Endothelial cell of umbilical vein (primary cell): Measurements from ENCODE around the gene PSMB4. TPM values are rescaled to one million over a fixed set of nuclear protein-coding genes. Genes with fewer than 3 reads are reported as not detected.

Experiments used
- BruUV-seq: library from RNA; stranded (reverse); fragments of 400-500 nt; replicated peaks from 2 replicates; lab custom pipeline; 2021; lab: Mats Ljungman, UMichigan
- CTCF ChIA-PET: fragments of 300-600, 350-600 bp; sonication (Branson Sonifier 250); formaldehyde crosslinking; loops from one replicate; lab custom pipeline; 2021; ENCODE audit warnings: antibody characterized with exemption, inconsistent platforms; lab: Charles Lee
- POLR2A ChIA-PET: fragments of 300-600, 350-600 bp; sonication (Branson Sonifier 250); formaldehyde crosslinking; loops from one replicate; lab custom pipeline; 2021; ENCODE audit warnings: antibody characterized with exemption, inconsistent platforms; lab: Charles Lee
- DNase-seq: peaks from one replicate; pipeline ENCODE4 v3.0.0-alpha.2; 2011; ENCODE audit warnings: low read depth, low spot score
- FAIRE-seq: peaks from 2 replicates; lab custom pipeline; 2011; peaks lifted over from hg19 to GRCh38; lab: Jason Lieb, UNC
- H2AFZ ChIP-seq: 2 replicates; pipeline ENCODE4 v1.6.0; 2012; ENCODE audit warnings: low read depth, low read length, control low read depth, inconsistent platforms
- H3K27ac ChIP-seq: 2 replicates; pipeline ENCODE4 v1.5.1; 2011; ENCODE audit warnings: low read depth, mild to moderate bottlenecking, control low read depth, low read length, moderate library complexity; ENCODE audit not compliant: insufficient read depth
- H3K27me3 ChIP-seq, 2 experiments: 2 replicates each; pipeline versions ENCODE4 v1.6.0 to v1.6.1; 2011; ENCODE audit warnings: low read length in 2 of 2, mixed read lengths in 1 of 2; ENCODE audit not compliant: control insufficient read depth in 2 of 2, insufficient read depth in 2 of 2
- H3K36me3 ChIP-seq, 2 experiments: 2 replicates in 1 of 2; 3 replicates in 1 of 2; pipeline ENCODE4 v1.5.1; 2011; ENCODE audit warnings: low read length in 2 of 2, mild to moderate bottlenecking in 1 of 2, moderate library complexity in 1 of 2; ENCODE audit not compliant: control insufficient read depth in 2 of 2, insufficient read depth in 2 of 2; ENCODE audit errors: extremely low read depth in 1 of 2
- H3K4me1 ChIP-seq: 3 replicates; pipeline ENCODE4 v1.5.1; 2011; ENCODE audit warnings: mild to moderate bottlenecking, low read length; ENCODE audit not compliant: control insufficient read depth, insufficient read depth; ENCODE audit errors: extremely low read depth
- H3K4me2 ChIP-seq: 2 replicates; pipeline ENCODE4 v1.6.1; 2011; ENCODE audit warnings: low read length, control low read depth, mixed read lengths; ENCODE audit not compliant: insufficient read depth
- H3K4me3 ChIP-seq, 3 experiments: fragments of 200-600 bp in 1 of 3; sonication (generic), shearing (Covaris generic) in 1 of 3; replicated peaks in 1 of 3; 2 replicates each; pipeline ENCODE4 v1.5.1; 2011 to 2016; ENCODE audit warnings: control low read depth in 3 of 3, low read length in 3 of 3, mild to moderate bottlenecking in 2 of 3, inconsistent platforms in 1 of 3, low read depth in 1 of 3, moderate library complexity in 1 of 3; ENCODE audit not compliant: insufficient read depth in 1 of 3
- H3K79me2 ChIP-seq: 2 replicates; pipeline ENCODE4 v1.6.0; 2012; ENCODE audit warnings: low read length, inconsistent platforms; ENCODE audit not compliant: control insufficient read depth, insufficient read depth
- H3K9ac ChIP-seq: replicated peaks from 2 replicates; pipeline ENCODE3; 2011; ENCODE audit warnings: low read length, control low read depth; ENCODE audit not compliant: insufficient read depth; ENCODE audit errors: extremely low read depth
- H3K9me1 ChIP-seq: replicated peaks from 3 replicates; pipeline ENCODE4 v1.6.0; 2011; ENCODE audit warnings: mild to moderate bottlenecking, low read length; ENCODE audit not compliant: control insufficient read depth, insufficient read depth; ENCODE audit errors: extremely low read depth
- H3K9me3 ChIP-seq: replicated peaks from 2 replicates; pipeline ENCODE4 v1.5.1; 2012; ENCODE audit warnings: low read length, inconsistent platforms; ENCODE audit not compliant: control insufficient read depth, insufficient read depth
- H4K20me1 ChIP-seq: replicated peaks from 2 replicates; pipeline ENCODE3; 2011; ENCODE audit warnings: mild to moderate bottlenecking, low read length; ENCODE audit not compliant: control insufficient read depth, insufficient read depth; ENCODE audit errors: extremely low read depth
- EZH2 ChIP-seq: IDR thresholded peaks from 2 replicates; pipeline ENCODE4 v1.6.1; 2012; ENCODE audit warnings: borderline replicate concordance, low read depth, mild to moderate bottlenecking, moderate library complexity, low read length, inconsistent platforms; ENCODE audit not compliant: severe bottlenecking
- FOS ChIP-seq: IDR thresholded peaks from 2 replicates; pipeline ENCODE4 v1.6.1; 2011; ENCODE audit warnings: mild to moderate bottlenecking, low read length, moderate library complexity, borderline replicate concordance; ENCODE audit not compliant: insufficient read depth
- GATA2 ChIP-seq: IDR thresholded peaks from 2 replicates; pipeline ENCODE4 v1.7.0; 2011; ENCODE audit warnings: low read depth, mild to moderate bottlenecking, moderate library complexity, mixed read lengths, low read length; ENCODE audit not compliant: insufficient read length, insufficient read depth
- JUN ChIP-seq: IDR thresholded peaks from 2 replicates; pipeline ENCODE4 v1.6.1; 2011; ENCODE audit warnings: borderline replicate concordance, low read depth; ENCODE audit not compliant: insufficient read length, insufficient read depth
- MYC ChIP-seq: IDR thresholded peaks from one replicate; pipeline ENCODE4 v1.6.1; 2011; ENCODE audit warnings: mild to moderate bottlenecking, low read depth, low read length
- POLR2A ChIP-seq: IDR thresholded peaks from 2 replicates; pipeline ENCODE4 v1.6.1; 2012; ENCODE audit warnings: low read depth, mild to moderate bottlenecking, control low read depth, low read length
- POLR2AphosphoS5 ChIP-seq: IDR thresholded peaks from 2 replicates; pipeline ENCODE4 v1.6.1; 2012; ENCODE audit warnings: low read depth, mild to moderate bottlenecking, control low read depth, low read length, moderate library complexity; ENCODE audit not compliant: insufficient read depth
- dilution Hi-C: fragments of 300-500 bp; cut with MboI; formaldehyde crosslinking; loops from one replicate; pipeline ENCODE4 v1.15.0; 2019; ENCODE audit warnings: low sequenced_read_pairs; ENCODE audit not compliant: extremely low pct_ligation_motif_present
- intact Hi-C: fragments of 100-400 bp; cut with micrococcal nuclease; formaldehyde crosslinking; loops from one replicate; pipeline ENCODE4 v1.10.0; 2022
- polyA plus RNA-seq, 4 experiments: library from polyadenylated mRNA; depleted of rRNA in 3 of 4; stranded (reverse) in 3 of 4; unstranded in 1 of 4; fragments of >200 nt; gene quantifications; 2 replicates each; pipeline versions ENCODE4 v1.2.1 to v1.2.3, GENCODE V29; 2011 to 2012; ENCODE audit warnings: missing spikeins in 1 of 4
- total RNA-seq: library from RNA; stranded (reverse); gene quantifications from 2 replicates; pipeline ENCODE4 v1.2.3, GENCODE V29; 2021
- TF ChIP-seq, protein P1 (sequence below): IDR thresholded peaks from 2 replicates; pipeline ENCODE4 v1.6.1; 2011; ENCODE audit not compliant: insufficient read depth, insufficient read length
- TF ChIP-seq, protein P2 (sequence below), 2 donors: IDR thresholded peaks; 1 replicate in 1 of 2; 2 replicates in 1 of 2; pipeline ENCODE4 v1.5.1; 2011; ENCODE audit warnings: low read length in 2 of 2, mild to moderate bottlenecking in 2 of 2, moderate library complexity in 2 of 2, control low read depth in 1 of 2, inconsistent platforms in 1 of 2, low read depth in 1 of 2; ENCODE audit not compliant: insufficient read depth in 1 of 2; ENCODE audit errors: extremely low read depth in 1 of 2

PSMB4 gene
- total and polyA plus RNA-seq, 2 donors (not counting 3 experiments of a cell fraction or from before 2014, with no cell fraction given) = 335 to 835 TPM

DNA sequence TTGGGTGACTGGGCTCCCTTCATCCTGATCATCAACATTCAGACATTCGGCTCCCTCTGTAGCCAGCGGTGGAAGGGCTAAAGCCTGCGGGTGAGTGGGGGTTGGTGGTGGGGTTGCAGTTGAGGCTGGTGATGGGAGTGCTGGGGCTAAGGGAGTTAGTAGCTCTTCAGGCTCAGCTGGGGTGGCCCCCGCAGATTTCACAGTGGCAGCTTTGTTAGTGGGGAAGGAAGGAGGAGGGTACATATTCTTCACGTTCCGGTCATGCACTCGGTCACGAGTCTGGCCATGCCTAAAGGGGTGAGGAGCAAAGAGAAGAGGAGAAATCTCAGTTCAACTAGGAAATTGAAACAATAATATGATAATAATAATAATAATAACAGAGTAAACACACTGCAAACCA is 6.8 kb downstream of the PSMB4 start:
- Histone ChIP-seq H3K9me3 (no peaks in the 10 kb centered on the region), H3K9ac (no peak overlapping the region), H3K4me2 (no peak overlapping the region), H4K20me1 (no peaks in the 10 kb centered on the region), H3K27ac (no peak overlapping the region), H3K4me1 (no peaks in the 10 kb centered on the region), H3K36me3 (peaks cover 40 to 47% of the 10 kb centered on the region in 2 experiments), H3K4me3 (no peak overlapping the region), H2AFZ (no peak overlapping the region), H3K79me2 (peaks cover 3% of the 10 kb centered on the region), H3K9me1 (no peaks in the 10 kb centered on the region), H3K27me3 (no peaks in the 10 kb centered on the region)
- POLR2A ChIA-PET = interaction anchor here (1.0 kb wide), 1 partner anchor 59 kb away, joined by 3 read pairs; the partner anchor contains the start of gene RFX5
- no TSS peak for BruUV-seq
- dilution Hi-C loops (no loop called here), intact Hi-C loops (no loop called here)
- no peak for FAIRE-seq
- TF ChIP-seq, protein P1, sequence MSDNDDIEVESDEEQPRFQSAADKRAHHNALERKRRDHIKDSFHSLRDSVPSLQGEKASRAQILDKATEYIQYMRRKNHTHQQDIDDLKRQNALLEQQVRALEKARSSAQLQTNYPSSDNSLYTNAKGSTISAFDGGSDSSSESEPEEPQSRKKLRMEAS = no peak
- no peak for TF ChIP-seq POLR2AphosphoS5
- TF ChIP-seq, protein P2, sequence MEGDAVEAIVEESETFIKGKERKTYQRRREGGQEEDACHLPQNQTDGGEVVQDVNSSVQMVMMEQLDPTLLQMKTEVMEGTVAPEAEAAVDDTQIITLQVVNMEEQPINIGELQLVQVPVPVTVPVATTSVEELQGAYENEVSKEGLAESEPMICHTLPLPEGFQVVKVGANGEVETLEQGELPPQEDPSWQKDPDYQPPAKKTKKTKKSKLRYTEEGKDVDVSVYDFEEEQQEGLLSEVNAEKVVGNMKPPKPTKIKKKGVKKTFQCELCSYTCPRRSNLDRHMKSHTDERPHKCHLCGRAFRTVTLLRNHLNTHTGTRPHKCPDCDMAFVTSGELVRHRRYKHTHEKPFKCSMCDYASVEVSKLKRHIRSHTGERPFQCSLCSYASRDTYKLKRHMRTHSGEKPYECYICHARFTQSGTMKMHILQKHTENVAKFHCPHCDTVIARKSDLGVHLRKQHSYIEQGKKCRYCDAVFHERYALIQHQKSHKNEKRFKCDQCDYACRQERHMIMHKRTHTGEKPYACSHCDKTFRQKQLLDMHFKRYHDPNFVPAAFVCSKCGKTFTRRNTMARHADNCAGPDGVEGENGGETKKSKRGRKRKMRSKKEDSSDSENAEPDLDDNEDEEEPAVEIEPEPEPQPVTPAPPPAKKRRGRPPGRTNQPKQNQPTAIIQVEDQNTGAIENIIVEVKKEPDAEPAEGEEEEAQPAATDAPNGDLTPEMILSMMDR (IDR thresholded peaks at IDR 0.05; ENCODE audit: extremely low read depth in 1 of 2, insufficient read depth in 1 of 2, low read depth in 1 of 2, low read length in 2 of 2) = no peak
- TF ChIP-seq EZH2 = no peak
- TF ChIP-seq JUN = no peak
- no peak for TF ChIP-seq FOS
- no peak for TF ChIP-seq GATA2
- TF ChIP-seq MYC = no peak
- no peak for TF ChIP-seq POLR2A
- CTCF ChIA-PET = interaction anchor here (1.4 to 2.2 kb wide), 2 partner anchors 105 kb away, joined by 4 to 6 read pairs; no protein-coding TSS in a partner anchor
- no peak for DNase-seq
